OCI-LY3 (cell line): ENCODE measurements around the gene CDCP1.

Source experiments
- H2AFZ ChIP-seq: fragments of 200-600, 300-600 bp; shearing (Covaris generic); 2 replicates; pipeline ENCODE4 v1.6.0; 2014; ENCODE audit warnings: antibody characterized with exemption, low read depth, low read length
- H3K27ac ChIP-seq: fragments of 200-600, 300-600 bp; sonication (generic); 2 replicates; pipeline ENCODE4 v1.5.1; 2014; ENCODE audit warnings: mild to moderate bottlenecking, low read length, moderate library complexity, mixed read lengths
- H3K27me3 ChIP-seq: fragments of 200-600, 300-600 bp; sonication (generic); 2 replicates; pipeline ENCODE4 v1.6.1; 2014; ENCODE audit warnings: low read depth, low read length, mixed read lengths
- H3K36me3 ChIP-seq: fragments of 200-600, 300-600 bp; sonication (generic); replicated peaks from 2 replicates; pipeline ENCODE3; 2014; ENCODE audit warnings: low read depth, low read length, mixed read lengths
- H3K4me1 ChIP-seq: fragments of 300-600, 200-600 bp; sonication (generic); 2 replicates; pipeline ENCODE4 v1.6.1; 2014; ENCODE audit warnings: low read length, mixed read lengths
- H3K4me2 ChIP-seq: fragments of 200-600, 300-600 bp; sonication (generic); 2 replicates; pipeline ENCODE4 v1.6.1; 2014; ENCODE audit warnings: low read length, mixed read lengths
- H3K4me3 ChIP-seq: fragments of 300-600, 200-600 bp; sonication (generic); 2 replicates; pipeline ENCODE4 v1.5.1; 2014; ENCODE audit warnings: antibody characterized with exemption, mild to moderate bottlenecking, low read length, moderate library complexity
- H3K79me2 ChIP-seq: fragments of 300-600, 200-600 bp; shearing (Covaris generic); 2 replicates; pipeline ENCODE4 v1.6.1; 2014; ENCODE audit warnings: mild to moderate bottlenecking, low read length, mixed read lengths
- H3K9ac ChIP-seq: fragments of 300-600, 200-600 bp; shearing (Covaris generic); 2 replicates; pipeline ENCODE4 v1.6.0; 2014; ENCODE audit warnings: mild to moderate bottlenecking, low read length, moderate library complexity
- H3K9me3 ChIP-seq: fragments of 200-600, 300-600 bp; shearing (Covaris generic); 2 replicates; pipeline ENCODE4 v1.6.1; 2014; ENCODE audit warnings: low read length, mixed read lengths; ENCODE audit not compliant: insufficient read depth
- H4K20me1 ChIP-seq: fragments of 200-600, 300-600 bp; sonication (generic); 2 replicates; pipeline ENCODE4 v1.6.1; 2016; ENCODE audit warnings: low read length, mixed read lengths; ENCODE audit not compliant: insufficient read depth
- EZH2phosphoT487 ChIP-seq: fragments of 200-600 bp; shearing (Covaris generic); IDR thresholded peaks from 2 replicates; pipeline ENCODE4 v1.6.1; 2018; ENCODE audit warnings: antibody characterized with exemption, mixed run types, low read depth
- TF ChIP-seq, protein P1 (sequence below): fragments of 200-600, 300-600 bp; sonication (generic); IDR thresholded peaks from 2 replicates; pipeline ENCODE4 v1.5.1; 2014; ENCODE audit warnings: antibody characterized with exemption, low read length, low read depth

Gene CDCP1

DNA sequence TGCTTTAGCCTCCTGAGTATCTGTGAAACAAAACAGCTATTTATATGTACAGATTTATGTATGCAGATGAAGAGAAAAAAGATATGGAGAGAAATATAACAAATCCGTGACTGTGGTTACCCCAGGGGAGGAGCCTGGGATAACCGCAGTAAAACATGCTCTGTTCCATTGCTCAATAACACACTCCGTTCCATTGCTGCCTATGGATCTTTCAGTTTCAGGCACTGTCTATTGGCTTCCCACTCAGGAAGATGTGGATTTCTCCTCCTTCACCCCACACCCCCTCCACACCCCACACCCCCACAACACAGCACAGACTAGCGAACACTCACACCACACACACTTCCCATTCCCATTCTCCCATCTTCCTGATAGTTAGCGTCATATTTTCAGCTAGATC lies 47.9 kb downstream of the CDCP1 start:
- no peak overlapping the region for H3K27ac ChIP-seq
- TF ChIP-seq, protein P1, sequence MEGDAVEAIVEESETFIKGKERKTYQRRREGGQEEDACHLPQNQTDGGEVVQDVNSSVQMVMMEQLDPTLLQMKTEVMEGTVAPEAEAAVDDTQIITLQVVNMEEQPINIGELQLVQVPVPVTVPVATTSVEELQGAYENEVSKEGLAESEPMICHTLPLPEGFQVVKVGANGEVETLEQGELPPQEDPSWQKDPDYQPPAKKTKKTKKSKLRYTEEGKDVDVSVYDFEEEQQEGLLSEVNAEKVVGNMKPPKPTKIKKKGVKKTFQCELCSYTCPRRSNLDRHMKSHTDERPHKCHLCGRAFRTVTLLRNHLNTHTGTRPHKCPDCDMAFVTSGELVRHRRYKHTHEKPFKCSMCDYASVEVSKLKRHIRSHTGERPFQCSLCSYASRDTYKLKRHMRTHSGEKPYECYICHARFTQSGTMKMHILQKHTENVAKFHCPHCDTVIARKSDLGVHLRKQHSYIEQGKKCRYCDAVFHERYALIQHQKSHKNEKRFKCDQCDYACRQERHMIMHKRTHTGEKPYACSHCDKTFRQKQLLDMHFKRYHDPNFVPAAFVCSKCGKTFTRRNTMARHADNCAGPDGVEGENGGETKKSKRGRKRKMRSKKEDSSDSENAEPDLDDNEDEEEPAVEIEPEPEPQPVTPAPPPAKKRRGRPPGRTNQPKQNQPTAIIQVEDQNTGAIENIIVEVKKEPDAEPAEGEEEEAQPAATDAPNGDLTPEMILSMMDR: no peak
- no peak for TF ChIP-seq EZH2phosphoT487

DNA sequence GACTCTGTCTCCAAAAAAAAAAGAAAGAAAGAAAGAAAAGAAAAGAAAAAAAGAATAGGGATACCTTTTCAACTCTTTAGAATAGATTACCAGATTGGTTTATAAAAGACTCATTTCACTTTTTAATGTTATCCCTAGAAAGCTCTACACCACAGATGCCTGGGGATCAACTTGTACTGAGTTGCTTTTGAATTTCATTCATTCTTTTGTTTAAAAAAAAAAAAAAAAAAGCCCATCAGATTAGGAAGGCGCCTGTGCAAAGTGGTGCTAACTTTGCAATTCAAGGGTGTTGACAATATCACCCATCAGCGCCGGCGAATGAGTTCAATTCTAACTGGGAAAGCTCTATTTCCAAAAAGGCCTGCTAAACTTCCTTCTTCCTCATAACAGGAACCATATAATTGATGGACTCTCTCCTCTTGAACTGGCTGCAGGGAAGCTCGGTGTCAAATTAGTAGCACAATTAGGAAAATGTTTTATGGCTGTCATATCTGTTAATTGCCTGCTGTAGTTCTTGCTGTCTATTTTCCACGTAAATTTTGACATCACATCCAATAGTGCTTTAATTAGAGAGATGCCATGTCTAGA lies 48.8 kb downstream of the CDCP1 start:
- no peak overlapping the region for H3K4me3 ChIP-seq
- no peaks in the 10 kb centered on the region for H3K9me3 ChIP-seq
- TF ChIP-seq, protein P1: no peak
- no peak for TF ChIP-seq EZH2phosphoT487
- no peak overlapping the region for H3K4me2 ChIP-seq
- H3K27ac ChIP-seq: no peak overlapping the region
- H3K9ac ChIP-seq: no peak overlapping the region
- no peak overlapping the region for H2AFZ ChIP-seq
- no peaks in the 10 kb centered on the region for H3K79me2 ChIP-seq
- H3K27me3 ChIP-seq: peaks cover 41% of the 10 kb centered on the region
- H3K4me1 ChIP-seq: no peaks in the 10 kb centered on the region
- no peaks in the 10 kb centered on the region for H4K20me1 ChIP-seq
- no peaks in the 10 kb centered on the region for H3K36me3 ChIP-seq

More for the DNA sequence above, 47.9 kb downstream of the CDCP1 start:
- H3K4me1 ChIP-seq: no peaks in the 10 kb centered on the region
- H3K36me3 ChIP-seq: no peaks in the 10 kb centered on the region
- H3K79me2 ChIP-seq: no peaks in the 10 kb centered on the region
- no peak overlapping the region for H3K4me3 ChIP-seq
- H3K27me3 ChIP-seq: peaks cover 37% of the 10 kb centered on the region
- H3K4me2 ChIP-seq: no peak overlapping the region
- H2AFZ ChIP-seq: no peak overlapping the region
- no peak overlapping the region for H3K9ac ChIP-seq
- H4K20me1 ChIP-seq: no peaks in the 10 kb centered on the region
- no peaks in the 10 kb centered on the region for H3K9me3 ChIP-seq

DNA sequence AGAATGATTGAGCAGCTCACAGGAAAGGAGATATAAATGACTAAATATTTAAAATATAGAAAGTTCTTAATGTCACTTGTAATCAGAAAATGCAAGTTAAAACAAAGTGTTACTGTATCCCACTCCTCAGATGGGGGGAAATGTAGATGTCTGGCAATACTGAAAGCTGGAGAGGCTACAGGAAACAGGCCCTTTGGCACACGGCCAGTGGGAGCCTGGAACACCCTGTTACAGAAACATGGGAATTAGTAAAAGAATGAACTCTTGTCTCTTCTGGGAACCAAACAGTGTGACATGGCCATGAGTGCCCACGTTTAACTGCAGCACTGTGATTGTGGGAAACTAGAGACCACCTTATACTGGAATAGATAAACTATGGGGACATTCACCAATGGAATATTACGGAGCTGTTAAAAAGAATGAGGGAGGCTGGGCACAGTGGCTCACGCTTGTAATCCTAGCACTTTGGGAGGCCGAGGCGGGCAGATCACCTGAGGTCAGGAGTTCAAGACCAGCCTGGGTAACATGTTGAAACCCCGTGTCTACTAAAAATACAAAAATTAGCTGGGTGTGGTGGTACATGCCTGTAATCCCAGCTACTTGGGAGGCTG lies 50.2 kb downstream of the CDCP1 start:
- Histone ChIP-seq H3K79me2 (no peaks in the 10 kb centered on the region), H3K9me3 (no peaks in the 10 kb centered on the region), H3K27me3 (peaks cover 43% of the 10 kb centered on the region), H3K4me2 (no peak overlapping the region), H3K9ac (no peak overlapping the region), H3K36me3 (no peaks in the 10 kb centered on the region), H4K20me1 (no peaks in the 10 kb centered on the region), H2AFZ (no peak overlapping the region), H3K27ac (no peak overlapping the region), H3K4me3 (no peak overlapping the region), H3K4me1 (no peaks in the 10 kb centered on the region)
- no peak for TF ChIP-seq EZH2phosphoT487
- TF ChIP-seq, protein P1: no peak

DNA sequence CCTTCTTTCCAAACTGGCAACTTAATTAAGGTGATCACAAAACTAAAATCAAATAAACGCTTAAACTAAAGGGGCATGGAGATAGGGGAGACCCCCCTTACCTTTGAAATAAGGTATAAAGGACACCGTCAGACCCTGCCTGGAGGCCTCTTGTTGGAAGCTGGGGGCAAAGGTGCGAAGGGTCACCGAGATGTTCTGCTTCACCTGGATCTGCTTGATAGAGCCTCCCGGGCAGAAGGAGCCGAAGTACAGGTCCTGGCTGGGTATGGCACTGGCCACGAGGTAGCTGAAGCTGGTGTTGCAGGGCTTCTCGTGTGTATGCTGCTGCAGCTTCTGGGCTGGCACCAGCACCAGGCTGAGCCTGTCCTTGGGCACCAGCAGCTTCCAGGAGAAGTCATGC lies 53.0 kb downstream of the CDCP1 start:
- no peaks in the 10 kb centered on the region for H3K36me3 ChIP-seq
- H2AFZ ChIP-seq: no peak overlapping the region
- no peaks in the 10 kb centered on the region for H3K4me1 ChIP-seq
- H3K27ac ChIP-seq: no peak overlapping the region
- H4K20me1 ChIP-seq: no peaks in the 10 kb centered on the region
- no peak overlapping the region for H3K4me3 ChIP-seq
- no peak overlapping the region for H3K4me2 ChIP-seq
- no peak overlapping the region for H3K9ac ChIP-seq
- no peaks in the 10 kb centered on the region for H3K9me3 ChIP-seq
- H3K79me2 ChIP-seq: no peaks in the 10 kb centered on the region
- TF ChIP-seq, protein P1: no peak
- no peak for TF ChIP-seq EZH2phosphoT487
- peaks cover 36% of the 10 kb centered on the region for H3K27me3 ChIP-seq
